Caki2 (cell line): ENCODE results near the gene LHX3. TPM values are rescaled to one million over a fixed set of nuclear protein-coding genes. Genes with fewer than 3 reads are reported as not detected.

Experiments
- DNase-seq: peaks from one replicate; pipeline ENCODE4 v3.0.0-alpha.2; 2015; ENCODE audit warnings: low read depth
- in situ Hi-C: cut with HindIII; loops from 2 replicates; pipeline ENCODE4 v1.10.0; 2016; ENCODE audit warnings: low sequenced_read_pairs, low pct_unique_long_range_greater_than_20kb, mixed read lengths
- total RNA-seq: library from RNA; depleted of rRNA; stranded (reverse); fragments of >200 nt; shearing (Covaris generic); gene quantifications from 2 replicates; pipeline ENCODE4 v1.2.3, GENCODE V29; 2014; ENCODE audit warnings: low replicate concordance

Gene LHX3
- total RNA-seq, 1 experiment from 2014 or later: not detected

- DNase-seq: no peak
- in situ Hi-C loops: no loop called here
Observed at GRCh38 chr9:136213733-136214132, 8.8 kb upstream of the LHX3 start.

DNA sequence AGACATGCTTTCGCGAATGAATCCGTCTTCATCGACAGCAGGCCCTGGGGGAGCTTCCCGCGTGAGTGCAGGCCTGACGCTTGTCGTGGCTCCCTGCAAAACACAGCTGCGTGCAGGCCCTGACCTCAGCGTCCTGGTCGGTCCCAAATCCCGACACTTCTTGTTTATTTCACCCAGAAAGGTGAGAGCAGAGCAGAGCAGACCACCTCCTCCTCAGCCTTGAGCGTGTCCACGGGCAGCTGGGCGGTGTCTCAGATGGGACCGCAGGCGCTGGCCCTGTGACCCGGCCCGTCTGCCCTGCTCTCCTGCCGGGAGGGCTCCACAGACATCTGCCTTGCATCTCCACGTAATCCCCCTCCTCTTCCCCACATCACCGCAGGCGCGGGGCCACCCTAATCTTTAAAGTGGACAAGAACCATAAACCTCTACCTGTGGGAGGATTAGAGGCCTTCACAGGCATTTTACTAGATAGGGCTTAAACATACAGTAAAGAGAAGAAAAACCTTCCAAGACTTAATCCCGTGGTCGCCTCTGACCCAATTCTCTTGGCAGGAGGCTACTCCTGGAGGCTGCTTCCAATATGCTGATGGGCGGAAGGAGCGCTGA is 7.5 kb upstream of the LHX3 start:
- in situ Hi-C loops: no loop called here
- DNase-seq: no peak

GRCh38 chr9:136211441-136212344 is 6.8 kb upstream of the LHX3 start:
- DNase-seq: no peak
- in situ Hi-C loops: no loop called here

DNA sequence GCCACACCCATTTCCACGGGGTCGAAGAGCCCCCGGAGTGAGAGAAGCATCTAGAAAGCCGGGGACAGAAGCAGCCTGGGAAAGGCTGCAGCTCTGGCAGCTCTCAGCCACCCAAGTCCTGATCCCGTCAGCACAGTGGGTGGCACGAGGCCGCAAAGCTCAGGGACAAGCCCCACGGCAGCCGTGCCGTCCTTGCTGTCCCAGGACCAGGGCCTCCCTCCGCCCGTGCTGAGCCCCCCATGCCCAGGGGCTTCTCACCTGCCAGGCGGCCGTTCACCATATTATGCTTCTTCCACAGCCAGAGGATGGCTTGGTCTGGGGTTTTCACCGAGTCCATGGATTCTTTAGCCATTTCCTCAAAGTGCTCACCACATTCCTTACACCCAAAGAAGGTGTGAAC is 6.1 kb upstream of the LHX3 start:
- no peak for DNase-seq
- in situ Hi-C loops: no loop called here

DNA sequence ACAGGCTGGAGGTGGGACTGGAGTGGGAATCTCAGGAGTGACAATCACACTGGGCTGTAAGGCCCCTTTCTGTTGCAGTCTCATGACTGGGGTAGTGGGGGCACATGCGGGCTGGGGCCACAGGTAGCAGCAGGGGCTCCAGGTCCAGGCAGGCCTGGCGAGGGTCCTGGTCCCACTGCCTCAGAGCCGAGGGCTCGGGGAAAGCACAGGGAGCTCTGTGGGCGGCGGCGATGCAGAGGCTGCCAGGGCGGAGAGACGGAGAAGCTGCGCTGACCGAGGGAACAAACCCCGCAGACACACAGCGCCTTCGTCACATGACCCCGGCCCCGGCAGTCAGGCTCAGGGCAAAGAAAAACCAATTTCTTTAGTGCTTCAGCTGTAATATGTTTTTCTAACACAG is 5.3 kb upstream of the LHX3 start:
- in situ Hi-C loops: no loop called here
- no peak for DNase-seq

DNA sequence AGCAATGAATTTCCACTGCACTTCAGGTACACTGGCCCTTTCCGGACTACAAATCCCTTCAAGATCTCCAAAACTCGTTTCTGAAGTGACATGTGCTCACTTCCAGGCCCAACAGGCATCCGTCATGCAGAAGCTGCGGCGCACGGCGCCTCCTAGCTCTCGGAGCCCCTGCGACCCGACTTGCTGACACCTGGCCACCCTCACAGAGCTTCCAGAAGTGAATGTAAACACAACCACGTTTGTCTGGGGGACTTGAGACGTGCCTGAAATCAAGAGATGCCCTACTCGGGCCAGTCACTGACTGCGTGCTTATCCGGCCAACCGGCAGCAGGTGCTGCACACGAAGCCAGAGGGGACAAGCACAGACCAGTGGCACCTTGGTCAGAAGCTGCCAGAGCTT is 4.9 kb upstream of the LHX3 start:
- DNase-seq: no peak
- in situ Hi-C loops: no loop called here

GRCh38 chr9:136209232-136209631 is 4.3 kb upstream of the LHX3 start:
- DNase-seq: no peak
- in situ Hi-C loops: no loop called here

DNA sequence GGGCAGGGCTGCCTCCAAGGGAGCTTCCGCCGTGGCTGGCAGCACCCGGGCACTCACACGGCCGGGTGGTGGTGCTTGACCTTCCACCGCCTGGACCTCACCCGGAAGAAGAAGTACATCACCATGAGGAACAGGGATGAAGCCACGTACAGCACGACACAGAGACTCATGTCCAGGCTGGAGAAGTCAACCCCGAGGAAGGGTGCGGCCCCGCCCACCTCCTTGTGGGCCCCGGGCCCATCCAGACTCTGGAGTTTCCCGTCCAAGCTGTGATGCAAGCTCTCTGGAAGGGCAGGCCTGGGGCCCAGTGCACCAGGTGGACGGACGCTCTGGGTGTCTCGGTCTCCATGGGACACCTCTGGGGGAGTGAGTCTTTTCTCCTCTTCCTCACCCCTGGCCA is 3.7 kb upstream of the LHX3 start:
- in situ Hi-C loops: no loop called here
- no peak for DNase-seq

- DNase-seq: no peak
- in situ Hi-C loops: no loop called here
Observed at GRCh38 chr9:136207616-136208015, 2.7 kb upstream of the LHX3 start.

- in situ Hi-C loops: no loop called here
Observed at GRCh38 chr9:136206602-136207275, 1.8 kb upstream of the LHX3 start.

DNA sequence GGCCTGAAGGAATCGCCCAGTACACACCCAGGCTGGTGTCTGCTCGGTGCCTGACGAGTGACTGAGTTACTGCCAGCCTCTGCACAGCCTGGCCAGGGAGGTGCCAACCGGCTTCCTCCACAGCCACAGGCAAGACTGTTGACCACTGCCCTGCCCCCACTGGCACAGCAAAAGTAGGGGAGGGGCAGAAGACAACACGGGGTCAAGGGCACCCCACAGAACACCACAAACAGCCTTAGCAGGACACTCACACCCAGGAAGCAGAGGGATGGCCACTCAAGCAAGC is 722 bp upstream of the LHX3 start:
- DNase-seq: no peak

More at GRCh38 chr9:136206602-136207275, 1.8 kb upstream of the LHX3 start:
- no peak for DNase-seq

DNA sequence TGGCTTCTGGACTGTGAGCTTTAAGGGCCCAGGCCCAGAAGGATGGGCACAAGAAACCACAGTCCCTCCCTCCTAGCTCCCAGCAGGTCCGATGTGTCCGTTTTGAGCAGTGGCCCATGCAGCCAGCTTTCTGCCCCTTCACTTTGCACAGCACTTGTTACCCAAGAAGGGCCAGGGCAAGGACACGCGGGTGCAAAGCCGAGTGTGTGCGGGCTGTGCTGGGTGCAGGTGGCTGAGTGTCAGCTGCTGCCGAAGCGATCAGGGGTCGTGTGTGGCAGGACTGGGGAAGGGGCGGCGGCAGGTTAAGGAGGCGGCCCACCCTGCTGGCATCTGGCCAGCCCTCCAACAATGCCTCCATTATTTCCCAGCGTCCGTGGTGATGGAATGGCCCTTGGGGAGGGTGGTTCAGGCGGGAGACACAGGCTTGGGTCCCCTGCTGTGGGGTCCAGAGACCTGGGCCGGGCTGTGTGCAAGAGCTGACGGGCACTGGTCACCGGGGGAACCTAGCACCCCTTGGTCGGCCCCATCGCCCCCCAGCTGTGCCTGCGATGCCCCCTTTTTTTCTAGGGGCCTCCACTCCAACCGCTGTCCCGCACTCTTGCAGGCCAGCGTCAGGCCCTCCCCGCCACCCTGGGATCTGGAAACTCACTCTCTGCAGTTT is 653 bp downstream of the LHX3 start:
- in situ Hi-C loops: no loop called here
- no peak for DNase-seq

More for the DNA sequence above, 722 bp upstream of the LHX3 start:
- in situ Hi-C loops: no loop called here

GRCh38 chr9:136203408-136204144 is 1.4 kb downstream of the LHX3 start:
- in situ Hi-C loops: no loop called here
- no peak for DNase-seq

- in situ Hi-C loops: no loop called here
- no peak for DNase-seq
Observed at GRCh38 chr9:136202454-136203407, 2.2 kb downstream of the LHX3 start.

- no peak for DNase-seq
- in situ Hi-C loops: no loop called here
Observed at GRCh38 chr9:136201609-136202453, 3.1 kb downstream of the LHX3 start.

DNA sequence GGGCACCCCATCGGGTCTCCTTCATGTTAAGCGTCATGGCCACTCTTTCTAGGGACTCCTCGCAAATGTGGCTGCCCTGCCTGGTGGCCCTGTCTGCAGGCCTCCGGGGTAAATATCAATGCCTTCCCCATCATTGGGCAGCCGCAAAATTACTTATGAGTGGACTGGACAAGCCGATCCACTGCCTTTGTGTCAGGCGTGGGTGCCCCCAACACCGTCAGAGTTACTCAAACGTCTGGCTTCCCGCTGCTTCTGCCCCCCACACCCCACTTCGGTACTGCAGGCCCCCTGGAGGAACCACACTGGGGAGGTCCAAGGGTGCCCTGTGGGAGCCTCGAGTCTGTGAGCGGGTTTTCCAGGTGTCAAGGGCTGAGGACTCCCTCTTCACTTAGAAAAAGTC is 3.8 kb downstream of the LHX3 start:
- in situ Hi-C loops: no loop called here
- no peak for DNase-seq

DNA sequence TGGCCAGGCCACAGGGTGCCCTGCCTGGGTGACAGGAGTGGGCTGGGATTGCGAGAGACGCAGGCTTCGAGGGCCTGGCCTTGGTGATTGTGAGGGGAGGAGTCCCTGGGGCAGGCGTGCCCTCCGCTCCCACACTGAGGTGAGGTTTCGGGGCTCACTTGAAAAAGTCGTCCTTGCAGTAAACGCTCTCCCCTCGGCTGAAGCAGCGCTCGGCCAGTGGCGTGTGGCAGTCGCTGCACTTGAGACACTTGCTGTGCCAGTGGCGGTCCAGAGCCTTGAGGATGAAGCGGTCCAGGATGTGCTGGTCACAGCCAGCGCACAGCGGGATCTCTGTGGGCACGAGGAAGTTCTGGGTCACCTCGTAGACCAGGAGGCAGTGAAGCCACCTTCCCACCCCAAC is 4.5 kb downstream of the LHX3 start:
- in situ Hi-C loops: no loop called here
- no peak for DNase-seq
